Measurements from ENCODE around the gene TAF11L5.
"Not testable (repeated sequence)": the region's sequence is repeated elsewhere in the genome, so short reads cannot be mapped to it uniquely, and the experiment has no call there.

- not testable (repeated sequence) for TF ChIP-seq CTCF (IDR thresholded peaks at IDR 0.05; ENCODE audit: low read depth, low read length, poor library complexity, severe bottlenecking); EZH2phosphoT487 (IDR thresholded peaks at IDR 0.05; ENCODE audit: borderline replicate concordance, low read length)
Measured at GRCh38 chr5:17517526-17517925, 7.5 kb upstream of the TAF11L5 start.
